B cell (primary cell): ENCODE results near the gene RAC2. TPM values are rescaled to one million over a fixed set of nuclear protein-coding genes. Genes with fewer than 3 reads are reported as not detected.

ENCODE experiments used
- ATAC-seq: fragments of 200-7000 bp; cut with Tn5 transposase; one replicate; pipeline ENCODE4 v1.10.0; 2021; ENCODE audit warnings: low read depth, mild to moderate bottlenecking, moderate number of reproducible peaks, moderate library complexity
- CTCF ChIA-PET: fragments of 350-600 bp; sonication (Branson Sonifier 250); formaldehyde crosslinking; loops from one replicate; lab custom pipeline; 2021; ENCODE audit warnings: antibody characterized with exemption, inconsistent platforms; lab: Charles Lee
- POLR2A ChIA-PET: fragments of 350-600 bp; sonication (Branson Sonifier 250); formaldehyde crosslinking; loops from one replicate; lab custom pipeline; 2021; ENCODE audit warnings: antibody characterized with exemption; lab: Charles Lee
- DNase-seq: peaks from one replicate; pipeline ENCODE4 v3.0.0; 2013
- H2AFZ ChIP-seq: 2 replicates; pipeline ENCODE4 v1.6.1; 2012; ENCODE audit warnings: mild to moderate bottlenecking, low read depth, low read length; ENCODE audit not compliant: insufficient read depth, poor library complexity, severe bottlenecking
- H3K27ac ChIP-seq, 2 donors: 1 replicate in 1 of 2; 2 replicates in 1 of 2; pipeline ENCODE4 v1.5.1; 2012 to 2013; ENCODE audit warnings: low read length in 2 of 2, mild to moderate bottlenecking in 2 of 2, moderate library complexity in 1 of 2
- H3K27me3 ChIP-seq, 4 experiments: fragments of 200-600 bp in 1 of 4; sonication (generic) in 1 of 4; replicated peaks in 1 of 4; 1 replicate in 2 of 4; 2 replicates in 2 of 4; pipeline versions ENCODE4 v1.6.1 to v1.7.0; 2013 to 2016; ENCODE audit warnings: low read length in 3 of 4, mild to moderate bottlenecking in 2 of 4, mixed read lengths in 1 of 4, moderate library complexity in 1 of 4; ENCODE audit not compliant: insufficient read depth in 4 of 4, control insufficient read depth in 3 of 4; ENCODE audit errors: control extremely low read depth in 1 of 4
- H3K36me3 ChIP-seq, 2 experiments: replicated peaks in 1 of 2; 1 replicate in 1 of 2; 2 replicates in 1 of 2; pipeline versions ENCODE4 v1.6.1 to v1.7.1; 2013; ENCODE audit warnings: low read length in 1 of 2; ENCODE audit not compliant: insufficient read depth in 2 of 2, control insufficient read depth in 1 of 2; ENCODE audit errors: control extremely low read depth in 1 of 2, extremely low read depth in 1 of 2
- H3K4me1 ChIP-seq, 2 donors: fragments of 200-600 bp in 1 of 2; sonication (generic) in 1 of 2; 1 replicate in 1 of 2; 2 replicates in 1 of 2; pipeline versions ENCODE4 v1.5.1 to v1.6.1; 2013 to 2017; ENCODE audit warnings: low read length in 2 of 2; ENCODE audit not compliant: control insufficient read depth in 2 of 2, insufficient read depth in 2 of 2
- H3K4me2 ChIP-seq: replicated peaks from 2 replicates; pipeline ENCODE3; 2012; ENCODE audit warnings: mild to moderate bottlenecking, low read depth, low read length; ENCODE audit not compliant: poor library complexity, severe bottlenecking
- H3K4me3 ChIP-seq, 5 experiments: fragments of 200-600 bp in 1 of 5; sonication (generic) in 1 of 5; 1 replicate in 3 of 5; 2 replicates in 2 of 5; pipeline versions ENCODE4 v1.5.1 to v1.7.0; 2011 to 2016; ENCODE audit warnings: low read length in 4 of 5, mild to moderate bottlenecking in 4 of 5, low read depth in 2 of 5, control low read depth in 1 of 5, moderate library complexity in 1 of 5; ENCODE audit not compliant: insufficient read depth in 1 of 5; ENCODE audit errors: control extremely low read depth in 1 of 5, extremely low read depth in 1 of 5
- H3K79me2 ChIP-seq: fragments of 200-600 bp; sonication (generic); one replicate; pipeline ENCODE4 v1.6.0; 2016; ENCODE audit warnings: low read length; ENCODE audit not compliant: control insufficient read depth, insufficient read depth
- H3K9ac ChIP-seq: fragments of 200-600 bp; sonication (generic); 2 replicates; pipeline ENCODE4 v1.6.1; 2017; ENCODE audit warnings: mild to moderate bottlenecking, low read length, moderate library complexity
- H3K9me3 ChIP-seq, 3 donors: one replicate each; pipeline versions ENCODE4 v1.6.1 to v1.7.1; 2013; ENCODE audit warnings: low read length in 2 of 3; ENCODE audit not compliant: control insufficient read depth in 2 of 3, insufficient read depth in 1 of 3; ENCODE audit errors: control extremely low read depth in 1 of 3
- H4K20me1 ChIP-seq: 2 replicates; pipeline ENCODE4 v1.6.0; 2012; ENCODE audit warnings: mild to moderate bottlenecking, low read length; ENCODE audit not compliant: insufficient read depth, control insufficient read depth, poor library complexity, severe bottlenecking
- H3K27ac Mint-ChIP-seq: one replicate; pipeline ENCODE4 v1.8.0; 2021; ENCODE audit warnings: mixed read lengths
- H3K27me3 Mint-ChIP-seq: one replicate; pipeline ENCODE4 v1.8.0; 2021; ENCODE audit warnings: mixed read lengths
- H3K4me1 Mint-ChIP-seq: one replicate; pipeline ENCODE4 v1.8.0; 2021; ENCODE audit warnings: mixed read lengths
- H3K4me3 Mint-ChIP-seq: one replicate; pipeline ENCODE4 v1.8.0; 2021; ENCODE audit warnings: mixed read lengths
- H3K9me3 Mint-ChIP-seq: one replicate; pipeline ENCODE4 v1.8.0; 2022; ENCODE audit warnings: mixed read lengths; ENCODE audit not compliant: insufficient read depth
- EZH2 ChIP-seq: IDR thresholded peaks from 2 replicates; pipeline ENCODE4 v1.6.1; 2012; ENCODE audit warnings: borderline replicate concordance, low read depth, mild to moderate bottlenecking, moderate library complexity, low read length; ENCODE audit not compliant: insufficient read depth, poor library complexity, severe bottlenecking
- WGBS: methylation state at CpG from one replicate; pipeline ENCODE4 v1.1.5; 2013; ENCODE audit warnings: missing lambda C conversion rate; ENCODE audit not compliant: insufficient coverage; 5-methylcytosine and 5-hydroxymethylcytosine counted together
- intact Hi-C: fragments of 100-400 bp; cut with micrococcal nuclease; formaldehyde crosslinking; loops from one replicate; pipeline ENCODE4 v1.10.0; 2022
- polyA plus RNA-seq: library from polyadenylated mRNA; depleted of rRNA; stranded (reverse); fragments of >200 nt; gene quantifications from 2 replicates; pipeline ENCODE4 v1.2.3, GENCODE V29; 2012
- total RNA-seq, 2 donors: library from RNA; stranded (reverse); fragments of 120-200 nt in 1 of 2; gene quantifications; 1 replicate in 1 of 2; 2 replicates in 1 of 2; pipeline versions ENCODE4 v1.2.3 to v1.2.4, GENCODE V29; 2013 to 2022
- TF ChIP-seq, protein P1 (sequence below): fragments of 200-600 bp; IDR thresholded peaks from one replicate; pipeline ENCODE4 v1.8.0; 2022; ENCODE audit warnings: antibody characterized with exemption, mild to moderate bottlenecking

RAC2 gene
- total and polyA plus RNA-seq, 2 donors (not counting 1 experiment from before 2014, with no cell fraction given): 273 to 776 TPM

DNA sequence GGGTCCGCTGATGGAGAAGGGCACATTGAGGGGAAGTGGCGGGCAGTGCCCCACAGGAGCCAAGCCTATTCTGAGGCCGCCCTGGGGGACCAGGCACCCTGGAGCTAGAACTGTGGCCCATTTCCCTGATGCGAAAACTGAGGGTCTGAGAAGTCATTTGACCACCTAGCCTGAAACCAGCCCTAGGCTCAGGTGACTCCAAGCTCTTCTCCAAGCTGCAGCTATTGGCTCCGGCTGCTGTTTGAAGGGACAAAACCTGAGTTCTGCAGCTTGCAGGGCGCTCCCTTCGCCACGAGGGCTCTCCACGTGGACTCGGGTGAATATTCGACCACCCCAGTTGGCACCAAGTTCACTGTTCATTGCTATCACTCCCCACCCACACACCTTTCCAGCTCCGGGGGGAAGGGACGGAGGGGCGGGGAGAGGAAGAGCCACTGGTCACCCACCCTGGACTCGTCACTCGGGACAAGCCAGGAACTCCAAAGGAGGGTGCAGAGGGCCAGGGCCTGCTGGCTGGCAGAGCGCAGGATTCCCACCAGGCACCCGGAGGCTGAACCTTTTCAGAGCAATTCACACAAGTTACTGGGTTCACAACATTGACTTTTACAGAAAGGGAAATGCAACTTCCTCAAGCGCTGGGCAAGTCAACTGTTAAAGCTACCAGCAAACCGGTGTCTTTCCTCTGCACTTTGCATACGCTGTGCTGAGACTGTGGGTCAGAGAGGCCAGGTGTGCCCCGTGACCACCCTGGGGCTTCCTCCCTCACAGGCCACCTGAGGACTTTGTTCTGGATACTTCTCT, 1.1 kb upstream of the RAC2 start:
- H2AFZ ChIP-seq: no peak overlapping the region
- no peaks in the 10 kb centered on the region for H3K27me3 ChIP-seq
- peaks cover 35% of the 10 kb centered on the region for H4K20me1 ChIP-seq
- intact Hi-C loops: loop anchor here (1.0 to 10.0 kb wide), 6 partner anchors 16 to 718 kb away; partner anchors contain the start of genes ANKRD54, EIF3D, EIF3L and GGA1
- ChIA-PET POLR2A (interaction anchor here (0.7 to 5.5 kb wide), 8 partner anchors 14 to 66 kb away, joined by 3 to 83 read pairs (median 16); no protein-coding TSS in a partner anchor), CTCF (interaction anchor here (0.7 to 17.0 kb wide), 13 partner anchors 7 to 322 kb away, joined by 3 to 377 read pairs (median 7); no protein-coding TSS in a partner anchor)
- Mint-ChIP-seq H3K4me1 (peaks cover 74% of the 10 kb centered on the region), H3K27me3 (no peaks in the 10 kb centered on the region), H3K4me3 (peak overlapping the region; percentile 97), H3K27ac (peak overlapping the region; percentile 89), H3K9me3 (no peaks in the 10 kb centered on the region)
- DNase-seq (peak; percentile 88), ATAC-seq (peak; percentile 29)
- peak overlapping the region; percentile 92 for H3K9ac ChIP-seq
- peaks cover 0 to 20% of the 10 kb centered on the region in 2 experiments for H3K36me3 ChIP-seq
- peak overlapping the region; percentile 4 to 99 (median 97) for H3K4me3 ChIP-seq
- H3K9me3 ChIP-seq: no peaks in the 10 kb centered on the region
- TF ChIP-seq, protein P1, sequence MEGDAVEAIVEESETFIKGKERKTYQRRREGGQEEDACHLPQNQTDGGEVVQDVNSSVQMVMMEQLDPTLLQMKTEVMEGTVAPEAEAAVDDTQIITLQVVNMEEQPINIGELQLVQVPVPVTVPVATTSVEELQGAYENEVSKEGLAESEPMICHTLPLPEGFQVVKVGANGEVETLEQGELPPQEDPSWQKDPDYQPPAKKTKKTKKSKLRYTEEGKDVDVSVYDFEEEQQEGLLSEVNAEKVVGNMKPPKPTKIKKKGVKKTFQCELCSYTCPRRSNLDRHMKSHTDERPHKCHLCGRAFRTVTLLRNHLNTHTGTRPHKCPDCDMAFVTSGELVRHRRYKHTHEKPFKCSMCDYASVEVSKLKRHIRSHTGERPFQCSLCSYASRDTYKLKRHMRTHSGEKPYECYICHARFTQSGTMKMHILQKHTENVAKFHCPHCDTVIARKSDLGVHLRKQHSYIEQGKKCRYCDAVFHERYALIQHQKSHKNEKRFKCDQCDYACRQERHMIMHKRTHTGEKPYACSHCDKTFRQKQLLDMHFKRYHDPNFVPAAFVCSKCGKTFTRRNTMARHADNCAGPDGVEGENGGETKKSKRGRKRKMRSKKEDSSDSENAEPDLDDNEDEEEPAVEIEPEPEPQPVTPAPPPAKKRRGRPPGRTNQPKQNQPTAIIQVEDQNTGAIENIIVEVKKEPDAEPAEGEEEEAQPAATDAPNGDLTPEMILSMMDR: no peak
- TF ChIP-seq EZH2: no peak
- peak overlapping the region; percentile 80 to 86 for H3K27ac ChIP-seq
- WGBS: 20% methylated on average over 18 of the region's 22 CpGs
- H3K4me2 ChIP-seq: peak overlapping the region; percentile 98
- H3K79me2 ChIP-seq: peaks cover 45% of the 10 kb centered on the region
- H3K4me1 ChIP-seq: peaks cover 42 to 60% of the 10 kb centered on the region in 2 donors
